Retina (tissue), 1 donor: ENCODE data around the gene CAMTA1.
A peak's percentile ranks its signal among the peaks of the same experiment; 100 is the strongest.

Source experiments
- DNase-seq: peaks from one replicate; pipeline ENCODE4 v3.0.0-alpha.2; 2016

Gene CAMTA1

GRCh38 chr1:7335224-7335879 is 550.1 kb downstream of the CAMTA1 start:
- no peak for DNase-seq

- DNase-seq: no peak
Measured at GRCh38 chr1:7338439-7338838, 553.2 kb downstream of the CAMTA1 start.

GRCh38 chr1:7339014-7339413 is 553.8 kb downstream of the CAMTA1 start:
- no peak for DNase-seq

GRCh38 chr1:7339953-7340352 is 554.7 kb downstream of the CAMTA1 start:
- no peak for DNase-seq

GRCh38 chr1:7341145-7341905 is 556.1 kb downstream of the CAMTA1 start:
- DNase-seq: no peak

- DNase-seq: no peak
Measured at GRCh38 chr1:7343882-7344281, 558.6 kb downstream of the CAMTA1 start.

- no peak for DNase-seq
Measured at GRCh38 chr1:7344299-7344698, 559.0 kb downstream of the CAMTA1 start.

- no peak for DNase-seq
Measured at GRCh38 chr1:7345516-7345915, 560.3 kb downstream of the CAMTA1 start.

GRCh38 chr1:7346070-7346596 is 560.9 kb downstream of the CAMTA1 start:
- DNase-seq: no peak

GRCh38 chr1:7346600-7347570 is 561.6 kb downstream of the CAMTA1 start:
- no peak for DNase-seq

- no peak for DNase-seq
Measured at GRCh38 chr1:7348073-7348472, 562.8 kb downstream of the CAMTA1 start.

GRCh38 chr1:7348580-7348979 is 563.3 kb downstream of the CAMTA1 start:
- DNase-seq: peak; percentile 65

- DNase-seq: no peak
Measured at GRCh38 chr1:7350804-7351203, 565.5 kb downstream of the CAMTA1 start.

- DNase-seq: no peak
Measured at GRCh38 chr1:7351649-7352048, 566.4 kb downstream of the CAMTA1 start.

- no peak for DNase-seq
Measured at GRCh38 chr1:7352364-7352763, 567.1 kb downstream of the CAMTA1 start.

GRCh38 chr1:7352974-7353373 is 567.7 kb downstream of the CAMTA1 start:
- no peak for DNase-seq

- no peak for DNase-seq
Measured at GRCh38 chr1:7355646-7356045, 570.4 kb downstream of the CAMTA1 start.

- DNase-seq: no peak
Measured at GRCh38 chr1:7356079-7356478, 570.8 kb downstream of the CAMTA1 start.

GRCh38 chr1:7358425-7358824 is 573.2 kb downstream of the CAMTA1 start:
- DNase-seq: no peak

- no peak for DNase-seq
Measured at GRCh38 chr1:7360526-7360925, 575.3 kb downstream of the CAMTA1 start.

- no peak for DNase-seq
Measured at GRCh38 chr1:7362947-7363346, 577.7 kb downstream of the CAMTA1 start.

GRCh38 chr1:7363450-7363849 is 578.2 kb downstream of the CAMTA1 start:
- DNase-seq: no peak

GRCh38 chr1:7365706-7366105 is 580.5 kb downstream of the CAMTA1 start:
- no peak for DNase-seq
